CD8-positive, alpha-beta memory T cell (primary cell): ENCODE results near the gene FAM9B. TPM values are rescaled to one million over a fixed set of nuclear protein-coding genes. Genes with fewer than 3 reads are reported as not detected.

ENCODE experiments used
- CTCF ChIA-PET: fragments of 350-600 bp; sonication (Branson Sonifier 250); formaldehyde crosslinking; loops from one replicate; lab custom pipeline; 2021; ENCODE audit warnings: antibody characterized with exemption; lab: Charles Lee
- POLR2A ChIA-PET: fragments of 350-600 bp; sonication (Branson Sonifier 250); formaldehyde crosslinking; loops from one replicate; lab custom pipeline; 2021; ENCODE audit warnings: antibody characterized with exemption; lab: Charles Lee
- DNase-seq, 5 donors: peaks; one replicate each; pipeline versions ENCODE4 v3.0.0 to v3.0.0-alpha.2; 2020 to 2022; ENCODE audit warnings: mixed read lengths in 1 of 5
- H3K27ac ChIP-seq: one replicate; pipeline ENCODE4 v1.7.0; 2013; ENCODE audit warnings: low read depth, mild to moderate bottlenecking, low read length, moderate library complexity
- H3K27me3 ChIP-seq: 2 replicates; pipeline ENCODE4 v1.7.0; 2013; ENCODE audit warnings: low read length, mild to moderate bottlenecking; ENCODE audit not compliant: insufficient read depth, poor library complexity, severe bottlenecking
- H3K36me3 ChIP-seq: 2 replicates; pipeline ENCODE4 v1.7.0; 2013; ENCODE audit warnings: mild to moderate bottlenecking, low read length, moderate library complexity; ENCODE audit not compliant: insufficient read depth
- H3K4me1 ChIP-seq: 2 replicates; pipeline ENCODE4 v1.7.0; 2013; ENCODE audit warnings: mild to moderate bottlenecking, low read length, moderate library complexity; ENCODE audit not compliant: insufficient read depth
- H3K4me3 ChIP-seq: 2 replicates; pipeline ENCODE4 v1.7.0; 2013; ENCODE audit warnings: mild to moderate bottlenecking, low read length
- H3K9me3 ChIP-seq: 2 replicates; pipeline ENCODE4 v1.7.0; 2013; ENCODE audit warnings: mild to moderate bottlenecking, low read length
- H3K27ac Mint-ChIP-seq, 8 donors: one replicate each; pipeline ENCODE4 v1.8.0; 2020 to 2021; ENCODE audit warnings: mixed read lengths in 8 of 8, mild to moderate bottlenecking in 6 of 8, inconsistent platforms in 3 of 8, moderate library complexity in 3 of 8
- H3K27me3 Mint-ChIP-seq, 2 donors: one replicate each; pipeline ENCODE4 v1.8.0; 2020 to 2021; ENCODE audit warnings: mixed read lengths in 2 of 2, mild to moderate bottlenecking in 1 of 2, moderate library complexity in 1 of 2
- H3K36me3 Mint-ChIP-seq, 3 donors: one replicate each; pipeline ENCODE4 v1.8.0; 2020 to 2021; ENCODE audit warnings: mixed read lengths in 3 of 3, inconsistent platforms in 1 of 3, mild to moderate bottlenecking in 1 of 3
- H3K4me1 Mint-ChIP-seq, 3 donors: one replicate each; pipeline ENCODE4 v1.8.0; 2020 to 2021; ENCODE audit warnings: mixed read lengths in 3 of 3, inconsistent platforms in 1 of 3, mild to moderate bottlenecking in 1 of 3
- H3K4me3 Mint-ChIP-seq, 7 donors: one replicate each; pipeline ENCODE4 v1.8.0; 2020 to 2021; ENCODE audit warnings: mixed read lengths in 7 of 7, mild to moderate bottlenecking in 6 of 7, moderate library complexity in 4 of 7, inconsistent platforms in 2 of 7
- H3K9me3 Mint-ChIP-seq, 5 donors: one replicate each; pipeline ENCODE4 v1.8.0; 2020 to 2022; ENCODE audit warnings: mixed read lengths in 5 of 5, mild to moderate bottlenecking in 3 of 5, moderate library complexity in 2 of 5, inconsistent platforms in 1 of 5
- polyA plus RNA-seq: library from polyadenylated mRNA; unstranded; fragments of 300-500 nt; fragmentation: Illumina TruSeq; gene quantifications from one replicate; pipeline ENCODE4 v1.2.3, GENCODE V29; 2021
- total RNA-seq, 2 experiments: library from RNA; stranded (reverse); gene quantifications; one replicate each; pipeline ENCODE4 v1.2.3, GENCODE V29; 2021

The FAM9B gene
- total and polyA plus RNA-seq, 3 experiments from 2014 or later = not detected

DNA sequence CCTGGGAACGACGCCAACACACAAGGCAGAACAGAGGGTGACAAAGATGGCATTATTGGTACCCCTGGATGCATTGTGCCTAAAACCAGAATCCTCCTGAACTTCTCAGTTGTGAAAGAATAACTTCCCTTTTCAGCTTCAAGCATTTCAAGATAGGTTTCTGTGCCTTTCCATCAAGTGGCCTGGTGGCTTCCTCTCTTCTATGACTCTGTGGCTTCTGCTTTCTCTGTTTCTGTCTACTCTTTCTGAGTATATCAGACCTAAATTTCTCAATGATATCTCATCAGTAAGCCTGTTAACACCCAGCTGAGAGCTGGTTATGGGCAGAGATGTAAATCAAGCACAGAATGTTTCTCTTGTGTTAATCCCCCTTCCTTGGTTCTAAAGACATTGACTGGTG is 21.4 kb upstream of the FAM9B start:
- no peaks in the 10 kb centered on the region for H3K36me3 Mint-ChIP-seq
- POLR2A ChIA-PET = no interaction called here

DNA sequence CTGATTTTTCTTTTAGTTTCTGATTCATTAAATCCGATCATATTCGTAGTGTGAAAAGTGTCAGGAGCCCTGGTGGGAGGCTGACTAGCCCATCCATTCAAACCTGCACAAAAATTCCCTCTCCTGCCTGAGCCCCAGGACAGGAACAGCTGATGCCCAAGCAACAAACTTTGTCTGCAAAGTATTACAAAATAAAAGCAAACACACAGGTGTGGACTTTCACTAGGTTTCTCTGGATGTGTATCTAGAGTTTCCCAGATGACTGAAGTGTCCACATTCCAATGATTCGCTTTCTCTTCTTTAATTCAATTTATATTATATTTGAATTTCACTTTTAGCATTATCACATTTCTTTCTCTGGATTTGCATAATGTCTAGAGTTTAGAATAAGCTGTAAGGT is 18.2 kb upstream of the FAM9B start:
- ChIA-PET POLR2A (no interaction called here), CTCF (no interaction called here)
- H3K4me1 Mint-ChIP-seq = no peaks in the 10 kb centered on the region
- Histone ChIP-seq H3K27ac (no peak overlapping the region), H3K36me3 (no peaks in the 10 kb centered on the region), H3K9me3 (no peaks in the 10 kb centered on the region), H3K27me3 (no peaks in the 10 kb centered on the region), H3K4me1 (no peaks in the 10 kb centered on the region), H3K4me3 (no peak overlapping the region)
- no peaks in the 10 kb centered on the region for H3K27me3 Mint-ChIP-seq
- no peaks in the 10 kb centered on the region for H3K36me3 Mint-ChIP-seq
- no peak overlapping the region for H3K4me3 Mint-ChIP-seq
- DNase-seq = no peak
- H3K27ac Mint-ChIP-seq = no peak overlapping the region
- no peaks in the 10 kb centered on the region for H3K9me3 Mint-ChIP-seq

More for the DNA sequence above, 21.4 kb upstream of the FAM9B start:
- Histone ChIP-seq H3K4me3 (no peak overlapping the region), H3K36me3 (no peaks in the 10 kb centered on the region), H3K27me3 (no peaks in the 10 kb centered on the region), H3K27ac (no peak overlapping the region), H3K9me3 (no peaks in the 10 kb centered on the region), H3K4me1 (no peaks in the 10 kb centered on the region)
- H3K27ac Mint-ChIP-seq = no peak overlapping the region
- peaks cover 0 to 1% (median 0%) of the 10 kb centered on the region in 5 donors for H3K9me3 Mint-ChIP-seq
- no peaks in the 10 kb centered on the region for H3K4me1 Mint-ChIP-seq
- CTCF ChIA-PET = no interaction called here
- peaks cover 0 to 3% of the 10 kb centered on the region in 2 donors for H3K27me3 Mint-ChIP-seq
- DNase-seq = no peak
- no peak overlapping the region for H3K4me3 Mint-ChIP-seq

DNA sequence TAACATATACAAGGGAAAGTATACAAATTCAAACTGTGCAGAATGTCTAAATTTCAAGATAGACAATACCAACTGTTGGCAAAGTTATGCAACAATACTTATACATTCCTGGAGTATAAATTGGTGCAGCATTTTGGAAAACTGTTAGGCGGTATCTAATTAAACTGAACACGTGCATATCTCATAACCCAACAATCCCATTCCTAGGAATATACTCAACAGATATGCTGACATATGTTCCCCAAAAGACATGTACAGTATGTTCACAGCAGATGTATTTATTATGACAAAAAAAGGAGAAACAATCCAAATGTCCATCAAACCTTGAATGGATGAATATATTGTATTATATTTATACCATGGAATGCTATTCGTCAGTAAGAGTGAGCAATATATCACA is 16.4 kb upstream of the FAM9B start:
- Mint-ChIP-seq H3K9me3 (no peaks in the 10 kb centered on the region), H3K27ac (no peak overlapping the region)
- POLR2A ChIA-PET = no interaction called here

DNA sequence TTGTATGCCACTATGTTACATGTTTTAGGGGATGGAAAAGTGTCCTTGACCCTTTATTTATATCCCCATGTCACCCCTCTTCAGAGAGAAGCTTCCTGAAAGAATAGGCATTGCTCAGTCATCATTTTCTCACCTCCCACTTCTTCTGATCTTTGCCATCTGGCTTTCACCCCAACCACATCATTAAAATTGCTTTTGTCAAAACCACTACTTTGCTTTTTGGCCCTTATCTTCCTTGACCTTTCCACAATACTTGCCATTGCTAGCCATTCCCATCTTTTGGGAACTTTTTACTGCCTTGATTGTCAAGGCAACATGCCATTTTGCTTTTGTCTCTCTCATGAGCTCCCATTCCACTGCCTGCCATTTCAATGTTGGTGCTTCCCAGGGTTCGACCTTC is 14.9 kb upstream of the FAM9B start:
- Mint-ChIP-seq H3K27ac (no peak overlapping the region), H3K4me1 (no peaks in the 10 kb centered on the region), H3K36me3 (no peaks in the 10 kb centered on the region), H3K9me3 (no peaks in the 10 kb centered on the region), H3K27me3 (no peaks in the 10 kb centered on the region), H3K4me3 (no peak overlapping the region)
- Histone ChIP-seq H3K4me1 (no peaks in the 10 kb centered on the region), H3K27ac (no peak overlapping the region), H3K9me3 (no peaks in the 10 kb centered on the region), H3K36me3 (no peaks in the 10 kb centered on the region), H3K4me3 (no peak overlapping the region), H3K27me3 (no peaks in the 10 kb centered on the region)
- ChIA-PET CTCF (no interaction called here), POLR2A (no interaction called here)
- no peak for DNase-seq

More for the DNA sequence above, 16.4 kb upstream of the FAM9B start:
- Histone ChIP-seq H3K36me3 (no peaks in the 10 kb centered on the region), H3K27ac (no peak overlapping the region), H3K9me3 (no peaks in the 10 kb centered on the region), H3K27me3 (no peaks in the 10 kb centered on the region), H3K4me1 (no peaks in the 10 kb centered on the region), H3K4me3 (no peak overlapping the region)
- no peaks in the 10 kb centered on the region for H3K36me3 Mint-ChIP-seq
- H3K4me3 Mint-ChIP-seq = no peak overlapping the region
- H3K4me1 Mint-ChIP-seq = no peaks in the 10 kb centered on the region
- CTCF ChIA-PET = no interaction called here
- DNase-seq = no peak
- no peaks in the 10 kb centered on the region for H3K27me3 Mint-ChIP-seq

DNA sequence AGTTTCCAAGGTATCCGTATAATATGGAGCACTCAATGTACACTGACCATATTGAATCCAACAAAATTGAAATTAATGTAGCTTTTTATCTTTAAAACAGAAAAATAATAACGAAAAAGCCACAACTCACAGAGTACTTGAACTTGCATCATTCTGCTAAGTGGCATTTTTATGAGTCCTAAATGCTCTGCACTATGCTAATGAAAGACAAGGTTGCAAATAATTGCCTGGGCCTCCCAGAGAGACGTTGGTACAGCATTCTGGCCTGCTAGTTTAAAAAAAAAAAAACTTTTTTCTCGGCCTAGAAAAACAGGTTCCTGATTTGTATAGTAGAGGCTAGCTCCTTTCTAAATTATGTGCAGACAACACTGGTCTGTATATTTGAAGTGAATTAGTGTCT is 4.3 kb upstream of the FAM9B start:
- Mint-ChIP-seq H3K4me3 (no peak overlapping the region), H3K9me3 (peaks cover 0 to 2% (median 0%) of the 10 kb centered on the region in 5 donors), H3K27me3 (peaks cover 0 to 4% of the 10 kb centered on the region in 2 donors), H3K36me3 (no peaks in the 10 kb centered on the region), H3K27ac (no peak overlapping the region), H3K4me1 (peaks cover 0 to 3% (median 0%) of the 10 kb centered on the region in 3 donors)
- H3K4me3 ChIP-seq = no peak overlapping the region
- DNase-seq = no peak
- no peaks in the 10 kb centered on the region for H3K27me3 ChIP-seq
- H3K9me3 ChIP-seq = no peaks in the 10 kb centered on the region
- no peaks in the 10 kb centered on the region for H3K4me1 ChIP-seq
- POLR2A ChIA-PET = no interaction called here
- CTCF ChIA-PET = no interaction called here
- no peaks in the 10 kb centered on the region for H3K36me3 ChIP-seq
- H3K27ac ChIP-seq = no peak overlapping the region

DNA sequence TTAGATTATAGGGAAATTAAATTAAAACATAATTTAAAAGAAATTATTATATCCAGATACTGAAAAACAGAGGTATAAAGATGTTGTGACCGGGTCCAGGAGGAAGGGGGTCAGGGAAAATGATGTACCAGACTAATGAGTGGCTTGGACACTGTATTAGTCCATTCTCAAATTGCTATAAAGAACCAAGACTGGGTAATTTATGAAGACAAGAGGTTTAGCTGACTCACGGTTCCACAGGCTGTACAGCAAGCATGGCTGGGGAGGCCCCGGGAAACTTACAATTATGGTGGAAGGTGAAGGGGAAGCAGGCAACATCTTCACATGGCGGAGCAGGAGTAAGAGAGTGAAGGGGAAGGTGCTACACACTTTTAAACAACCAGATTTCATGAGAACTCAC is 3.4 kb upstream of the FAM9B start:
- H3K27me3 Mint-ChIP-seq = peaks cover 0 to 4% of the 10 kb centered on the region in 2 donors
- no peak overlapping the region for H3K4me3 Mint-ChIP-seq
- no peak overlapping the region for H3K27ac Mint-ChIP-seq
- H3K4me1 Mint-ChIP-seq = peaks cover 0 to 3% (median 0%) of the 10 kb centered on the region in 3 donors
- no peak overlapping the region for H3K27ac ChIP-seq
- H3K9me3 Mint-ChIP-seq = no peaks in the 10 kb centered on the region
- POLR2A ChIA-PET = no interaction called here
- no peaks in the 10 kb centered on the region for H3K36me3 ChIP-seq
- CTCF ChIA-PET = no interaction called here
- H3K4me3 ChIP-seq = no peak overlapping the region
- no peaks in the 10 kb centered on the region for H3K9me3 ChIP-seq
- DNase-seq = no peak
- no peaks in the 10 kb centered on the region for H3K36me3 Mint-ChIP-seq
- no peaks in the 10 kb centered on the region for H3K4me1 ChIP-seq
- H3K27me3 ChIP-seq = no peaks in the 10 kb centered on the region

DNA sequence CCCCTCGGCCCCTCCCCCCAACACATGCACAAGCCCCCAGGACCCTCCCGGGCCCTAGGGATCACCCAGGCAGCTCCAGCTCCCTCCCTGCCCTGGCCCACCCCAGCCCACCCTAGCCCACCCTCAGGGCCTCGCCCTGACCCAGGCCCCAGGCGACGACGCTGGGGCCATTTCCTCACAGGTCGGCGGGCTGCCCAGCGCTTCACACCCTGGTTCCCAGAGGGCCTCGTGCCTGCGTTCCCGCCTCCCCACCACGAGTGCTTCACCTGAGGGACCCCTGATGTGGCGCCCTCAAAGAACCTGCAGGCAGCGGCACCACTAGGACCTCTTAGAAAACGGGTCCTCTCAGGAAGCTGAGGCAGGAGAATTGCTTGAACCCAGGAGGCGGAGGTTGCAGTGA is 341 bp downstream of the FAM9B start:
- DNase-seq = no peak
- no peak overlapping the region for H3K4me3 ChIP-seq
- H3K9me3 ChIP-seq = no peaks in the 10 kb centered on the region
- Mint-ChIP-seq H3K36me3 (no peaks in the 10 kb centered on the region), H3K9me3 (no peaks in the 10 kb centered on the region), H3K4me1 (peaks cover 0 to 3% (median 0%) of the 10 kb centered on the region in 3 donors), H3K4me3 (no peak overlapping the region), H3K27ac (no peak overlapping the region), H3K27me3 (peaks cover 0 to 4% of the 10 kb centered on the region in 2 donors)
- ChIA-PET POLR2A (no interaction called here), CTCF (no interaction called here)
- H3K4me1 ChIP-seq = no peaks in the 10 kb centered on the region
- no peaks in the 10 kb centered on the region for H3K36me3 ChIP-seq
- H3K27me3 ChIP-seq = no peaks in the 10 kb centered on the region
- no peak overlapping the region for H3K27ac ChIP-seq

DNA sequence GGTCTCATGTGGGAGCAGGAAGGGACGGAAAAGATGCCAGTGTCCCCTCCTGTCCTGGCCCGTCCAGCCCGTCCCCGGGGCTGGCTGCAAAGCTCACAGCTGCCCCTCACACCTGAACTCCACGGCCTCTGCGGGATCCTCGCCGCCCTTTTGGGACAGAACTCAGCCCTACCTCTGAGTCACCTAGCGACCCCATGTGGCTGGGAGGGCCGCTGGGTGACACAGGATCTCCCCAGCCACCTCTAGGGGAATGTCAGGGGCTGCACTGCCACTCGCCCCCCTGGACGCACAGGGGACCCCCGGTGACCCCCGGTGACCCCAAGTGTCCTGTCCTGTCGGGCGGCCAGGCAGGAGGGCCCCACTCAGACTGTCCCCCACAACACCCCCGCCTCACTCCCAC is 748 bp downstream of the FAM9B start:
- Mint-ChIP-seq H3K27me3 (peaks cover 0 to 4% of the 10 kb centered on the region in 2 donors), H3K4me3 (no peak overlapping the region), H3K9me3 (no peaks in the 10 kb centered on the region), H3K36me3 (no peaks in the 10 kb centered on the region), H3K27ac (no peak overlapping the region), H3K4me1 (peaks cover 0 to 3% (median 0%) of the 10 kb centered on the region in 3 donors)
- Histone ChIP-seq H3K27ac (no peak overlapping the region), H3K27me3 (no peaks in the 10 kb centered on the region), H3K4me3 (no peak overlapping the region), H3K9me3 (no peaks in the 10 kb centered on the region), H3K36me3 (no peaks in the 10 kb centered on the region), H3K4me1 (no peaks in the 10 kb centered on the region)
- ChIA-PET POLR2A (no interaction called here), CTCF (no interaction called here)
- DNase-seq = no peak

DNA sequence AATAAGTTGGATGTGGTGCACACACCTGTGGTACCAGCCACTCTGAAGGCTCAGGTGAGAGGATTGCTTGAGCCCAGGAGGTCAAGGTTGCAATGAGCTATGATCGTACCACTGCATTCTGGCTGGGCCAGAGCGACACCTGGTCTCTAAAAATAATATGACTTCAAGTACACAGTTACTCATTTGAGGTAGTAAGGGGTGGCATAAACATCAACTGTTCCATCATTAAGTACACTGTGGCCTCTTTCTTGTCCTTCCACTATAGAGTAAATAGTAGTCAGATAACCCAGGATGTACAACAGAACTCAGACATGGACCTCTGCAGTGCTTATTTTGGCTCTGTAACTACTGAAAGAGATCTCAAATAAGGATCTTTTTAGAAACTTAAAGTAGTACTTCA is 10.6 kb downstream of the FAM9B start:
- no peaks in the 10 kb centered on the region for H3K27me3 ChIP-seq
- Mint-ChIP-seq H3K4me1 (no peaks in the 10 kb centered on the region), H3K4me3 (no peak overlapping the region), H3K36me3 (no peaks in the 10 kb centered on the region), H3K27me3 (peaks cover 3 to 11% of the 10 kb centered on the region in 2 donors), H3K27ac (no peak overlapping the region), H3K9me3 (no peaks in the 10 kb centered on the region)
- POLR2A ChIA-PET = no interaction called here
- no peak overlapping the region for H3K27ac ChIP-seq
- no peaks in the 10 kb centered on the region for H3K36me3 ChIP-seq
- CTCF ChIA-PET = no interaction called here
- no peaks in the 10 kb centered on the region for H3K4me1 ChIP-seq
- H3K9me3 ChIP-seq = no peaks in the 10 kb centered on the region
- DNase-seq = no peak
- H3K4me3 ChIP-seq = no peak overlapping the region
